ENCODE results near the gene LDB2.

- no peak for TF ChIP-seq CTCF (IDR thresholded peaks at IDR 0.05; ENCODE audit: extremely low read depth in 1 of 2, insufficient read depth in 1 of 2, low read depth in 1 of 2, low read length in 2 of 2)
- TF ChIP-seq POLR2A (IDR thresholded peaks at IDR 0.05; ENCODE audit: low read depth, low read length): no peak
- no peak for TF ChIP-seq POLR2AphosphoS5 (IDR thresholded peaks at IDR 0.05; ENCODE audit: insufficient read depth, low read depth, low read length)
- TF ChIP-seq FOS (IDR thresholded peaks at IDR 0.05; ENCODE audit: borderline replicate concordance, insufficient read depth, low read length): no peak
- TF ChIP-seq EZH2 (IDR thresholded peaks at IDR 0.05; ENCODE audit: borderline replicate concordance, low read depth, low read length, severe bottlenecking): no peak
- TF ChIP-seq JUN (IDR thresholded peaks at IDR 0.05; ENCODE audit: borderline replicate concordance, insufficient read depth, insufficient read length, low read depth): no peak
- TF ChIP-seq GATA2 (IDR thresholded peaks at IDR 0.05; ENCODE audit: insufficient read depth, insufficient read length, low read depth, low read length): no peak
Measured at GRCh38 chr4:16809064-16809463, 89.4 kb downstream of the LDB2 start.
